GM12873 (cell line): ENCODE results near the gene ACAD11.

Experiments
- TF ChIP-seq, protein P1 (sequence below): IDR thresholded peaks from 2 replicates; pipeline ENCODE4 v1.5.1; 2012; ENCODE audit warnings: low read depth, mild to moderate bottlenecking, moderate library complexity, low read length, control low read depth; ENCODE audit not compliant: insufficient read depth; ENCODE audit errors: missing control alignments

ACAD11 gene

DNA sequence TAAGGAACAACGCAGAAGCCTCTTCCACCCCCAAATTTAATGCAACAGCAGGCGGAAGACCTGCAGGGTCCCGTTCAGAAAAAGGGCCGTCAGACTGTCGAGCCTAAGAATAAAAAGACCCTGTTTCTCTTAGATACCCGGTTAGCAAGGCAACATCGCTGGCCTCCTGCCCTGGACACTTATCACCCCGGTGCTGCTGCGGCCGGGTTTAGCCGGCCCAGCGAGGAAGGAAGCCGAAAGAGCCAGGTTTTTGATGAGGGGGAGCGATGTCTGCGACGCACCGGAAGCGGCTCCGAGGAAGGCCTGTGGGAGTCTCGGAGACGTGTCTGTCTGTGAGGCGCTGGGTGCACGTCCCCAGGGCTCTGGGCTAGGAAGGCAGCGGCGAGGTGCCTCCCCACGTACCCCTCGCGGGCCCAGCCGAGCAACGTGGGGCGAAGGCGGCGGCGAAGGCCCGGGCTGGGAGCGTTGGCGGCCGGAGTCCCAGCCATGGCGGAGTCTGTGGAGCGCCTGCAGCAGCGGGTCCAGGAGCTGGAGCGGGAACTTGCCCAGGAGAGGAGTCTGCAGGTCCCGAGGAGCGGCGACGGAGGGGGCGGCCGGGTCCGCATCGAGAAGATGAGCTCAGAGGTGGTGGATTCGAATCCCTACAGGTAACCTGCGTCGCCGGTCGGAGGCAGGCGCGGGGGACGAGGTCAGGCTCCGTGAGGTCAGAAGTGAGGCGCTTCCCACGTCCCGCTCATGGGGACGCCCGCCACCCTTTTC, 622 bp upstream of the ACAD11 start, which contains the start of gene UBA5:
Gene UBA5 (plus strand): TSS at position 278 of the 759 bp plus-strand sequence. CDS start 209 bp downstream, at position 487.
- TF ChIP-seq, protein P1, sequence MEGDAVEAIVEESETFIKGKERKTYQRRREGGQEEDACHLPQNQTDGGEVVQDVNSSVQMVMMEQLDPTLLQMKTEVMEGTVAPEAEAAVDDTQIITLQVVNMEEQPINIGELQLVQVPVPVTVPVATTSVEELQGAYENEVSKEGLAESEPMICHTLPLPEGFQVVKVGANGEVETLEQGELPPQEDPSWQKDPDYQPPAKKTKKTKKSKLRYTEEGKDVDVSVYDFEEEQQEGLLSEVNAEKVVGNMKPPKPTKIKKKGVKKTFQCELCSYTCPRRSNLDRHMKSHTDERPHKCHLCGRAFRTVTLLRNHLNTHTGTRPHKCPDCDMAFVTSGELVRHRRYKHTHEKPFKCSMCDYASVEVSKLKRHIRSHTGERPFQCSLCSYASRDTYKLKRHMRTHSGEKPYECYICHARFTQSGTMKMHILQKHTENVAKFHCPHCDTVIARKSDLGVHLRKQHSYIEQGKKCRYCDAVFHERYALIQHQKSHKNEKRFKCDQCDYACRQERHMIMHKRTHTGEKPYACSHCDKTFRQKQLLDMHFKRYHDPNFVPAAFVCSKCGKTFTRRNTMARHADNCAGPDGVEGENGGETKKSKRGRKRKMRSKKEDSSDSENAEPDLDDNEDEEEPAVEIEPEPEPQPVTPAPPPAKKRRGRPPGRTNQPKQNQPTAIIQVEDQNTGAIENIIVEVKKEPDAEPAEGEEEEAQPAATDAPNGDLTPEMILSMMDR = no peak

DNA sequence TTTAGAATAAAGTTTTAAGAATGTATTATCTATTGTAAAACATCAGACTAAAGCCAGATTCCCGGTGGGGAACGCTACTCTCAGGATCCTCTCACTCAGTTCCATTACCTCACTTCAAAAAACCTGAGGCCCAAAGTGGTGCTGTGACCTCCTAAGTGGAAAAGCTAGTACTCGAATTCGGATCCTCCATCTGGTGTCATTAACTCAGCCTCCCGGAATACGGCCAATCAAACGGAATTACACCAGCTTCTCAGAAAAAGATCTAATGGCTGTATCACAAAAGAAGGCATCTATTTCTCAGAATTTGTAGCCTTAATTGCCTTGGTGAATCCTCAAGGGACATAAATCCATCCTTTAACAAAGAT, 627 bp downstream of the ACAD11 start:
- TF ChIP-seq, protein P1 = no peak

DNA sequence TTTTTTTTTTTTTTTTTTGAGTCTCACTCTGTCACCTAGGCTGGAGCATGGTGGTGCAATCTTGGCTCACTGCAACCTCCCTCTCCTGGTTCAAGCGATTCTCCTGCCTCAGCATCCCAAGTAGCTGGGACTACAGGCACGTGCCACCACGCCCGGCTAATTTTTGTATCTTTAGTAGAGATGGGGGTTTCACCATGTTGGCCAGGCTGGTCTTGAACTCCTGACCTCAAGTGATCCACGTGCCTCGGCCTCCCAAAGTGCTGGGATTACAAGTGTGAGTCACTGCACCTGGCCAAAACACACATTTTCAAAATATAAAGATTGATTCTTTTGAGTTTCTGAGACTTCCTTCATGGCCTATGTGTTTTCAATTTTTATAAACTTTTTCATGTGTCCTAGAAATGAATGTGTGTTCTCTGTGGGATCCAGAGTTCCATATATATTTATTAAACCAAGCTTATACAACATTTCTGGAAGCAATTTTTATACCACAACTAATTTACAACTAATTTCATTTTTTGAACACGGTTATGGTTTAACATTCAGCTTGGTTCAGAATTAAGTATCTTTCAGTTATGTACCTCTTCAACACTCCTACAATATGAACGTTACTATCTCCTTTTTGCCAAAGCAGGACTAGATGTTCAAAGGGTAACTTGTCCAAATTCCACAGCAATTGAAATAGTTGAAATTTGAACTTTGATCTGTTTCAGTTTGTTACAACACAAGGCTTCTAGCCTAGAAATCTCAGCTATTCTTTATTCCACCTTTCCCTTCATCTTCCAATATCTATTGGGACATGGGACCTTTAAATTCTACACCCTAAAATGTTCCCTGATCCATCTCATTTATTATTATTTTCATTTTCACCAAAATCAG, 1.5 kb downstream of the ACAD11 start:
- TF ChIP-seq, protein P1 = no peak

DNA sequence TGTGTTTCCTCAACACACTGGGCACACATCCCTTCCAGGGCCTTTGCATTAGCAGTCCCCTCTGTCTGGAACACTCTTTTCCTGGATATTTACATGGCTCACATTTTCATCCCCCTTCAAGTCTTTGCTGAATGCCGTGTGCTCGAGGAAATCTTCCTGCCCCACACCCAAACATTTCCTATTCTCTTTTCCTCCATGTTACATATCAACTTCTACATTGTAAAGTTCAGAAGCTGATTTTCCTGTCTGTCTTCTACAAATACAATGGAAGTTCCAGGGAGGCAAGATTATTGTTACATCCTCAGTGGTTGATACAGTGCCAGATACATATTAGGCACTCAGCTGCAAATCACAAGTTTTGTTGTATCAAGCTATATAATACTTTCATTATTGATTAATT, 4.1 kb downstream of the ACAD11 start:
- TF ChIP-seq, protein P1 = no peak

DNA sequence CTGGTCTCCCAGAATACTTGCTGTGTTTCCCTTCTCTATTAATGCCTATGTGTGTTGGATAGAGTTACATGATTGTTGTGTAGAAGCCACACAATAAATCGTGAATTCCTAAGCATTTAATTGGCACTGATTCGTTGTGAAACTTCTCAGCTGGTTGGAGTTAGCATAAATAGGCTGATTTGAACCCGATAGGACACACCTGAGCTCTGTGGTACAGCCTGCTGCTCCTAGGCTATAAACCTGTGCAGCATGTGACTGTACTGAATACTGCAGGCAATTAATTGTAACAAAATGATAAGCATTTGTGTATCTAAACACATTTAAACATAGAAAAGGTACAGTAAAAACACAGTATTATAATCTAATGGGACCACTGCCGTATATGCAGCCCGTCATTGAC, 4.9 kb downstream of the ACAD11 start:
- TF ChIP-seq, protein P1 = no peak

DNA sequence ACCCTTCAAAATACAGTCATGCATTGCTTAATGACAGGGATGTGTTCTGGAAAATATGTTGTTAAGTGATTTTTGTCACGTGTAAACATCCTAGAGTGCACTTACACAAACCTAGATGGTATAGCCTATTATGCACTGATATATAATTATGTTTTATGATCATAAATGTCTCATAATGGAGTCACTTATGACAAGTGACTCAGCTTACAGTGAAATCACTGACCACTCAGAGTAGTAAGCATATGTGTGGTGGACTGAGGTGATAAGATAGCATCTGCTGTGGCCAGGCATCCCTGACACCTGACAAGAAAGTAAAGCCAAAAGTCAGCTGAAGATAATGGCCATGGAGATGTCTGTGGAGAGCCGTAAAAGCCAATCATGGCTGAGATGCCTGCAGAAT, 5.4 kb downstream of the ACAD11 start:
- TF ChIP-seq, protein P1 = no peak

DNA sequence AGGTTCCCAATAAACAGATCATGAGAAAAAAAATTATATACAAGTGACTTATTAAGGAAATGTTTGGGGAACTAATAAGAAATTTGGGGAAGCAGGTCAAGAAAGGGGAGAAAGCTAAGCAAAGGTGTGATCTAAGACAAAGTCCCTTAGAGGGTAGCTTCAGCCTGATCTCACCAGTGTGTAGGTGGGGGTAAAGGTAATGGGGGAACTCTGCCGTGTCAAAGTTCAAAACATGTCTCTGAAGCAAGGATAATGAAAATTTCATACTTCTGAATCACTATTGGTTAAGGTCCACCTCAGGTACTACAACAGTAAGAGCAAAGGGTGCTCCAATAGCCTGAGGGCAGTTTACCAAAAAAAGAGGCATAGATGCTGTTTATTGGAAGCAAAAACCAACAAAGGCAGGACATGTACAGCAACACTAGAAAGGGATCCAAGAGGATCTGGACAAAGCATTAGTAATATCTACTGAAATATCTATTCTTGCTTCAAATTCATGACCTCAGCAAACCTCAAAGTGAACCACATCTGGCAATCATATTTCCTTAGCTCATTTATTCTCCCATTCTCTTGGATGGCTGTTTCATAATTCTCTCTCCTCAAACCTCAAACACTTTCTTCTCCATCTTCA, 6.9 kb downstream of the ACAD11 start:
- TF ChIP-seq, protein P1 = no peak
